ENCODE results near the gene RPL13A.

RPL13A gene

GRCh38 chr19:49534632-49535385, 47.4 kb downstream of the RPL13A start:
- no peaks in the 10 kb centered on the region for H3K27me3 ChIP-seq
- no peak for DNase-seq
- H3K9me3 ChIP-seq: no peaks in the 10 kb centered on the region
- H3K4me1 ChIP-seq: peaks cover 5% of the 10 kb centered on the region; the same call in 1 of the 2 replicates
- H3K36me3 ChIP-seq: no peaks in the 10 kb centered on the region
- peak overlapping the region; percentile 64; the same call in 1 of the 2 replicates for H3K4me3 ChIP-seq (ENCODE audit: low read depth, low read length)
- no peak for TF ChIP-seq CTCF (IDR thresholded peaks at IDR 0.05; ENCODE audit: low read depth, low read length)

- Histone ChIP-seq H3K9me3 (no peaks in the 10 kb centered on the region), H3K4me3 (ENCODE audit: low read depth, low read length) (no peak overlapping the region), H3K27me3 (no peaks in the 10 kb centered on the region), H3K36me3 (no peaks in the 10 kb centered on the region), H3K4me1 (peaks cover 5% of the 10 kb centered on the region; the same call in 1 of the 2 replicates)
- TF ChIP-seq CTCF (IDR thresholded peaks at IDR 0.05; ENCODE audit: low read depth, low read length): no peak
- no peak for DNase-seq
Observed at GRCh38 chr19:49536921-49537462, 49.6 kb downstream of the RPL13A start.

GRCh38 chr19:49538643-49539042, 51.2 kb downstream of the RPL13A start:
- no peaks in the 10 kb centered on the region for H3K9me3 ChIP-seq

GRCh38 chr19:49539192-49539952, 52.0 kb downstream of the RPL13A start:
- no peak for DNase-seq
- Histone ChIP-seq H3K27me3 (no peaks in the 10 kb centered on the region), H3K4me1 (no peaks in the 10 kb centered on the region), H3K36me3 (no peaks in the 10 kb centered on the region), H3K4me3 (ENCODE audit: low read depth, low read length) (no peak overlapping the region), H3K9me3 (no peaks in the 10 kb centered on the region)
- TF ChIP-seq CTCF (IDR thresholded peaks at IDR 0.05; ENCODE audit: low read depth, low read length): no peak

More at GRCh38 chr19:49538643-49539042, 51.2 kb downstream of the RPL13A start:
- DNase-seq: no peak
- no peaks in the 10 kb centered on the region for H3K36me3 ChIP-seq
- H3K27me3 ChIP-seq: no peaks in the 10 kb centered on the region
- H3K4me3 ChIP-seq (ENCODE audit: low read depth, low read length): no peak overlapping the region
- TF ChIP-seq CTCF (IDR thresholded peaks at IDR 0.05; ENCODE audit: low read depth, low read length): no peak
- no peaks in the 10 kb centered on the region for H3K4me1 ChIP-seq

Measured in BE2C (cell line).